Heart left ventricle (tissue), 16 donors: ENCODE results near the gene DZIP1. TPM values are rescaled to one million over a fixed set of nuclear protein-coding genes. Genes with fewer than 3 reads are reported as not detected.
A peak's percentile ranks its signal among the peaks of the same experiment; 100 is the strongest.

ENCODE experiments used
- ATAC-seq, 4 donors: fragments of 200-7000 bp; cut with Tn5 transposase; one replicate each; pipeline ENCODE4 v1.9.1; 2020 to 2022; ENCODE audit warnings: moderate library complexity in 4 of 4, mild to moderate bottlenecking in 3 of 4, moderate number of reproducible peaks in 1 of 4
- DNase-seq, 5 donors: peaks; one replicate each; pipeline ENCODE4 v3.0.0-alpha.2; 2020
- H3K27ac ChIP-seq, 12 donors: fragments of 200-600 bp; sonication (generic) in 4 of 12; one replicate each; pipeline versions ENCODE4 v1.5.0 to v1.8.0; 2016 to 2022; ENCODE audit warnings: mild to moderate bottlenecking in 2 of 12
- H3K27me3 ChIP-seq, 9 donors: fragments of 200-600 bp; sonication (generic) in 2 of 9; one replicate each; pipeline versions ENCODE4 v1.5.1 to v1.8.0; 2016 to 2022; ENCODE audit warnings: mild to moderate bottlenecking in 3 of 9
- H3K36me3 ChIP-seq, 9 donors: fragments of 200-600 bp; sonication (generic) in 2 of 9; one replicate each; pipeline versions ENCODE4 v1.5.0 to v1.8.0; 2018 to 2022; ENCODE audit warnings: mild to moderate bottlenecking in 2 of 9
- H3K4me1 ChIP-seq, 12 donors: fragments of 200-600 bp; sonication (generic) in 4 of 12; one replicate each; pipeline versions ENCODE4 v1.5.0 to v1.8.0; 2016 to 2022; ENCODE audit warnings: mild to moderate bottlenecking in 3 of 12
- H3K4me3 ChIP-seq, 12 donors: fragments of 200-600 bp; sonication (generic) in 4 of 12; one replicate each; pipeline versions ENCODE4 v1.5.0 to v1.8.0; 2017 to 2022; ENCODE audit warnings: mild to moderate bottlenecking in 9 of 12, moderate library complexity in 4 of 12
- H3K9me3 ChIP-seq, 12 donors: fragments of 200-600 bp; sonication (generic) in 4 of 12; one replicate each; pipeline versions ENCODE4 v1.5.0 to v1.8.0; 2016 to 2022; ENCODE audit warnings: mild to moderate bottlenecking in 1 of 12
- CTCF ChIP-seq, 12 donors: fragments of 200-600 bp; sonication (generic) in 4 of 12; IDR thresholded peaks; one replicate each; pipeline versions ENCODE4 v1.5.0 to v1.8.0; 2018 to 2022; ENCODE audit warnings: antibody characterized with exemption in 12 of 12, mild to moderate bottlenecking in 5 of 12
- POLR2A ChIP-seq, 2 donors: fragments of 450-650 bp; IDR thresholded peaks; one replicate each; pipeline ENCODE4 v1.6.1; 2017; ENCODE audit warnings: antibody characterized with exemption in 2 of 2, mild to moderate bottlenecking in 2 of 2, moderate library complexity in 2 of 2
- WGBS, 4 donors: extraction: QIAGEN DNeasy Blood & Tissue Kit in 2 of 4; methylation state at CpG; one replicate each; pipeline versions ENCODE4 v1.1.5 to v1.1.7; 2013 to 2018; 5-methylcytosine and 5-hydroxymethylcytosine counted together
- intact Hi-C, 10 donors: fragments of 100-400 bp; cut with DNase I; formaldehyde crosslinking; loops; one replicate each; pipeline versions ENCODE4 v1.11.1 to v1.14.2; 2022
- polyA plus RNA-seq, 2 donors: library from polyadenylated mRNA; stranded (reverse); fragments of 200-250 nt; gene quantifications; one replicate each; pipeline ENCODE4 v1.2.3, GENCODE V29; 2013
- total RNA-seq, 9 donors: library from RNA; depleted of rRNA in 2 of 9; stranded (reverse); fragments of >200 nt in 2 of 9; fragmentation: NEBNext Ultra II Directional in 3 of 9; extraction: Animal tissue kit (Norgen Biotek cat#: 25700) in 3 of 9; gene quantifications; one replicate each; pipeline versions ENCODE4 v1.1.0 to v1.2.4, GENCODE V29; 2016 to 2023
- donor health status: ischemic (EF 13 %, LVEDD 7.1; RV severe dilation, severe dysfunction).
- donor health status: healthy with polysubstance abuse.
- donor health status: DM: no; HTN: yes; CAD: no.
- donor health status: DM: no; HTN: no; CAD: no.
- donor health status: ischemic (EF 25% LVEDD 6.9; RV normal size, moderate dysfunction).
- donor health status: ischemic (EF 25% LVEDD 5.7; RV mildly dilated, moderate dysfunction).
- donor health status: healthy.
- donor health status: DM: yes; HTN: yes; CAD: no.
- donor health status: ischemic (EF 35%, LVEDD 5.7; RV mildly dilated, moderate dysfunction).
- donor health status: nonischemic (EF 11% LVEDD 7.7; RV severe dilation, severe dysfunction).
- donor health status: DM: yes; HTN: yes; CAD: no.
- donor health status: PGD.
- donor health status: ischemic (EF 29% LVEDD 5.4; RV normal size, mild dysfunction).
- donor health status: nonischemic (EF 23%, LVEDD 6.1; RV moderate dilation, normal function).

DZIP1 gene
- total and polyA plus RNA-seq, 11 donors = 1.9 to 6.9 (median 4.2) TPM

GRCh38 chr13:95536632-95537241 is 107.8 kb downstream of the DZIP1 start:
- Histone ChIP-seq H3K4me1 (peaks cover 0 to 13% (median 5%) of the 10 kb centered on the region in 12 donors), H3K27ac (no peak overlapping the region), H3K4me3 (no peak overlapping the region), H3K27me3 (peaks cover 0 to 4% (median 0%) of the 10 kb centered on the region in 9 donors), H3K9me3 (no peaks in the 10 kb centered on the region), H3K36me3 (no peaks in the 10 kb centered on the region)
- WGBS, 4 donors = 23 to 29% (median 26%) methylated on average over 6 of the region's 6 CpGs
- ATAC-seq = no peak
- TF ChIP-seq CTCF (IDR thresholded peaks at IDR 0.05) (peak; percentile 18 to 59 (median 46)), POLR2A (IDR thresholded peaks at IDR 0.05) (no peak)
- DNase-seq = no peak
- intact Hi-C loops = loop anchor here in 9 of 10 donors (2.0 to 10.0 kb wide), 8 partner anchors 118 to 301 kb away; no protein-coding TSS in a partner anchor

- no peak overlapping the region for H3K4me3 ChIP-seq
- no peaks in the 10 kb centered on the region for H3K36me3 ChIP-seq
- intact Hi-C loops = loop anchor here in 8 of 10 donors (5.0 to 10.0 kb wide), 7 partner anchors 120 to 302 kb away; no protein-coding TSS in a partner anchor
- H3K27me3 ChIP-seq = peaks cover 0 to 4% (median 0%) of the 10 kb centered on the region in 9 donors
- no peak overlapping the region for H3K27ac ChIP-seq
- DNase-seq (no peak), ATAC-seq (peak in 2 of 4 donors; percentile 22 to 27)
- TF ChIP-seq CTCF (IDR thresholded peaks at IDR 0.05) (no peak), POLR2A (IDR thresholded peaks at IDR 0.05) (no peak)
- no peaks in the 10 kb centered on the region for H3K4me1 ChIP-seq
- 79 to 88% (median 84%) methylated on average over 3 of the region's 3 CpGs for WGBS, 4 donors
- H3K9me3 ChIP-seq = no peaks in the 10 kb centered on the region
These were observed 109.3 kb downstream of the DZIP1 start for GRCh38 chr13:95535243-95535642.

- H3K9me3 ChIP-seq = no peaks in the 10 kb centered on the region
- intact Hi-C loops = loop anchor here in 5 of 10 donors (10.0 kb wide), 3 partner anchors 121 to 301 kb away; no protein-coding TSS in a partner anchor
- DNase-seq (no peak), ATAC-seq (peak in 1 of 4 donors; percentile 15)
- no peaks in the 10 kb centered on the region for H3K36me3 ChIP-seq
- no peak overlapping the region for H3K27ac ChIP-seq
- TF ChIP-seq CTCF (IDR thresholded peaks at IDR 0.05) = no peak
- no peak for TF ChIP-seq POLR2A (IDR thresholded peaks at IDR 0.05)
- WGBS, 4 donors = 57 to 74% (median 65%) methylated on average over 7 of the region's 7 CpGs
- no peaks in the 10 kb centered on the region for H3K4me1 ChIP-seq
- H3K27me3 ChIP-seq = peaks cover 0 to 4% (median 0%) of the 10 kb centered on the region in 9 donors
- H3K4me3 ChIP-seq = no peak overlapping the region
These were observed 110.9 kb downstream of the DZIP1 start for GRCh38 chr13:95533545-95534160.

GRCh38 chr13:95530178-95530577 is 114.3 kb downstream of the DZIP1 start:
- intact Hi-C loops = loop anchor here in 5 of 10 donors (10.0 kb wide), 3 partner anchors 125 to 305 kb away; no protein-coding TSS in a partner anchor
- TF ChIP-seq CTCF (IDR thresholded peaks at IDR 0.05) (no peak), POLR2A (IDR thresholded peaks at IDR 0.05) (no peak)
- H3K4me3 ChIP-seq = no peak overlapping the region
- H3K4me1 ChIP-seq = no peaks in the 10 kb centered on the region
- ATAC-seq (no peak), DNase-seq (no peak)
- H3K27me3 ChIP-seq = peaks cover 0 to 4% (median 0%) of the 10 kb centered on the region in 9 donors
- no peaks in the 10 kb centered on the region for H3K9me3 ChIP-seq
- H3K27ac ChIP-seq = no peak overlapping the region
- H3K36me3 ChIP-seq = no peaks in the 10 kb centered on the region
- WGBS, 4 donors = 48 to 66% (median 61%) methylated on average over 5 of the region's 5 CpGs
